ENCODE data around the gene RPEL1. TPM values are rescaled to one million over a fixed set of nuclear protein-coding genes. Genes with fewer than 3 reads are reported as not detected.
"Not testable (repeated sequence)": the region's sequence is repeated elsewhere in the genome, so short reads cannot be mapped to it uniquely, and the experiment has no call there.

RPEL1 gene
- total and polyA plus RNA-seq, 2 donors from 2014 or later, result not detected

DNA sequence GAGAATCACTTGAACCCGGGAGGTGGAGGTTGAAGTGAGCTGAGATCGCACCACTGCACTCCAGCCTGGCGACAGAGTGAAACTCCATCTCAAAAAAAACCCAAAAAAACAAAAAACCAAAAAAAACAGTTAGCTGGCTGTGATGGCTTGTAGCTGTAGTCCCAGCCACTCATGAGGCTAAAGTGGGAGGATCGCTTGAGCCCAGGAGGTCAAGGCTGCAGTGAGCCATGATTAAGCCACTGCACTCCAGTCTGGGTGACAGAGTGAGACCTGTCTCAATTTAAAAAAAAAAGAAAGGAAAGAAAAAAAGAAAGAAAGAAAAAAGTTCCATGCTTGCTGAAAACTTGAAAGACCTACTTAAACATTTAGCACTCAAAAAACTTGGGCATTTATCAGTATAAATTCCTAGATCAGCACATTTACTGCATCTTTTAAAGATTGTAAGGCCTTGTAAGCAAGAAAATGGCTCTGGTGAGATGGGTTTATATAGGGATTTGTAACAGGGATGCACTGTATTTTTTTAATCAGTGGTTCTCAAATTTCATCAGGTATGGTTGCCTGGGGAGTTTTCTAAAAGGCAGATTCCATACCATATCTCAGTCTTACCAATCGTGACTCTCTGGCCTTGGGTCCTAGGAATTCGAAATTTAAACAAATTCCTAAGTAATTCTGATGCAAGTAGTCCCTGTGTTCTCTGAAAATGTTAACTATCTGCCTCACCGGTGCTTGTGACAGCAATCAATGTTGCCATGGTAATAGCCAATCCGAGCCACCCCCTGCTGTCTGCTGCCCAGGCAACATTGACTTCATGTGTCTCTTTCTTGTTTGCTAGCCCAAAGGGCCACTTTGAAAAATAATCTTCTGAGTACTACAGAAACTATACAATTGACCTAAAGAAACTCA, 41.1 kb upstream of the RPEL1 start:
- no peaks in the 10 kb centered on the region for H3K36me3 ChIP-seq (ENCODE audit: control insufficient read depth in 2 of 3, insufficient read depth in 3 of 3, low read length in 3 of 3)
- H3K27me3 ChIP-seq (ENCODE audit: control insufficient read depth, insufficient read depth, low read length), result no peaks in the 10 kb centered on the region
- TF ChIP-seq, protein P1, sequence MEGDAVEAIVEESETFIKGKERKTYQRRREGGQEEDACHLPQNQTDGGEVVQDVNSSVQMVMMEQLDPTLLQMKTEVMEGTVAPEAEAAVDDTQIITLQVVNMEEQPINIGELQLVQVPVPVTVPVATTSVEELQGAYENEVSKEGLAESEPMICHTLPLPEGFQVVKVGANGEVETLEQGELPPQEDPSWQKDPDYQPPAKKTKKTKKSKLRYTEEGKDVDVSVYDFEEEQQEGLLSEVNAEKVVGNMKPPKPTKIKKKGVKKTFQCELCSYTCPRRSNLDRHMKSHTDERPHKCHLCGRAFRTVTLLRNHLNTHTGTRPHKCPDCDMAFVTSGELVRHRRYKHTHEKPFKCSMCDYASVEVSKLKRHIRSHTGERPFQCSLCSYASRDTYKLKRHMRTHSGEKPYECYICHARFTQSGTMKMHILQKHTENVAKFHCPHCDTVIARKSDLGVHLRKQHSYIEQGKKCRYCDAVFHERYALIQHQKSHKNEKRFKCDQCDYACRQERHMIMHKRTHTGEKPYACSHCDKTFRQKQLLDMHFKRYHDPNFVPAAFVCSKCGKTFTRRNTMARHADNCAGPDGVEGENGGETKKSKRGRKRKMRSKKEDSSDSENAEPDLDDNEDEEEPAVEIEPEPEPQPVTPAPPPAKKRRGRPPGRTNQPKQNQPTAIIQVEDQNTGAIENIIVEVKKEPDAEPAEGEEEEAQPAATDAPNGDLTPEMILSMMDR (IDR thresholded peaks at IDR 0.05; ENCODE audit: borderline replicate concordance, extremely low read depth, insufficient read depth), result no peak
- H3K4me3 ChIP-seq (ENCODE audit: low read length in 3 of 3), result no peak overlapping the region
- H3K4me1 ChIP-seq (ENCODE audit: control insufficient read depth in 2 of 3, insufficient read depth in 2 of 3, low read depth in 1 of 3, low read length in 3 of 3), result no peaks in the 10 kb centered on the region
- H3K9ac ChIP-seq (ENCODE audit: low read length in 3 of 3), result no peak overlapping the region
- H3K9me3 ChIP-seq (ENCODE audit: control insufficient read depth in 2 of 3, insufficient read depth in 1 of 3, low read length in 3 of 3), result no peaks in the 10 kb centered on the region
- DNase-seq (no peak), FAIRE-seq (no peak)
- no peak overlapping the region for H3K27ac ChIP-seq (ENCODE audit: low read depth in 2 of 2, low read length in 2 of 2)
- intact Hi-C loops (cut with DNase I), result no loop called here

DNA sequence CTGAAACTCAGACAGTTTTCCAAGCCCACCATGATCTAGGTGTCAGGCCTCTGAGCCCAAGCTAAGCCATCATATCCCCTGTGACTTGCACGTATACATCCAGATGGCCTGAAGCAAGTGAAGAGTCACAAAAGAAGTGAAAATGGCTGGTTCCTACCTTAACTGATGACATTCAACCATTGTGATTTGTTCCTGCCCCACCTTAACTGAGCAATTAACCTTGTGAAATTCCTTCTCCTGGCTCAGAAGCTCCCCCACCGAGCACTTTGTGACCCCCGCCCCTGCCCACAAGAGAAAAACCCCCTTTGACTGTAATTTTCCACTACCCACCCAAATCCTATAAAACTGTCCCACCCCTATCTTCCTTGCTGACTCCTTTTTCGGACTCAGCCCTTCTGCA, 40.3 kb upstream of the RPEL1 start:
- H3K9me3 ChIP-seq (ENCODE audit: control insufficient read depth in 2 of 3, insufficient read depth in 1 of 3, low read length in 3 of 3); FAIRE-seq; H3K27me3 ChIP-seq (ENCODE audit: control insufficient read depth, insufficient read depth, low read length); H3K9ac ChIP-seq (ENCODE audit: low read length in 3 of 3); H3K36me3 ChIP-seq (ENCODE audit: control insufficient read depth in 2 of 3, insufficient read depth in 3 of 3, low read length in 3 of 3); intact Hi-C loops (cut with DNase I); H3K27ac ChIP-seq (ENCODE audit: low read depth in 2 of 2, low read length in 2 of 2); DNase-seq; H3K4me3 ChIP-seq (ENCODE audit: low read length in 3 of 3); H3K4me1 ChIP-seq (ENCODE audit: control insufficient read depth in 2 of 3, insufficient read depth in 2 of 3, low read depth in 1 of 3, low read length in 3 of 3): not testable (repeated sequence)

DNA sequence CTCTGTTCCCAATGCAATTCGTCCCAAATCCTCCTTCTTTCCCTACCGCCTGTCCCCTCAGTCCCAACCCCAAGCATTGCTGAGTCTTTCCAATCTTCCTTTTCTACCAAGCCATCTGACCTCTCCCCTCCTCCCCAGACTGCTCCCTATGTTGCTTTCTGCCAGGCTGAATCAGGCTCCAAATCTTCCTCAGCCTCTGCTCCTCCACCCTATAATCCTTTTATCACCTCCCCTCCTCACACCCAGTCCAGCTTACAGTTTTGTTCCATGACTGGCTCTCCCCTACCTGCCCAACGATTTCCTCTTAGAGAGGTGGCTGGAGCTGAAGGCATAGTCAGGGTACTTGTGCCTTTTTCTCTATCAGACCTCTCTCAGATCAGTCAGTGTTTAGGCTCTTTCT, 39.0 kb upstream of the RPEL1 start:
- H3K4me1 ChIP-seq (ENCODE audit: control insufficient read depth in 2 of 3, insufficient read depth in 2 of 3, low read depth in 1 of 3, low read length in 3 of 3); H3K27me3 ChIP-seq (ENCODE audit: control insufficient read depth, insufficient read depth, low read length); DNase-seq; intact Hi-C loops (cut with DNase I); FAIRE-seq; H3K36me3 ChIP-seq (ENCODE audit: control insufficient read depth in 2 of 3, insufficient read depth in 3 of 3, low read length in 3 of 3); H3K4me3 ChIP-seq (ENCODE audit: low read length in 3 of 3); H3K27ac ChIP-seq (ENCODE audit: low read depth in 2 of 2, low read length in 2 of 2); H3K9me3 ChIP-seq (ENCODE audit: control insufficient read depth in 2 of 3, insufficient read depth in 1 of 3, low read length in 3 of 3); H3K9ac ChIP-seq (ENCODE audit: low read length in 3 of 3): not testable (repeated sequence)

DNA sequence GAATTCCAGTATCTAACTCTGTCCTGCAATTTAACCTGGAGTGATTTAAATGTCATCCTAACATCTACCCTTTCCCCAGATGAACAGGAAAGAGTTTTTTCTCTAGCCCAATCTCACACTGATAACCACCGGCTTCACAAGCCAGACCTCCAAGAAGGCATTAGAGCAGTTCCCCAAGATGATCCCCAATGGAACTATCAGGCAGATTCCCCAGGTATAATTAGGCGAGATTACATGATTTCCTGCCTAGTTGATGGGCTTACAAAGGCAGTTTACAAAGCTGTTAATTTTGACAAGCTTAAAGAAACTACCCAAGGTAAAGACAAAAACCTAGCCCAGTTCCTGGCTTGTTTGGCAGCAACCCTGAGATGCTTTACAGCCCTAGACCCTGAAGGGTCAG, 38.5 kb upstream of the RPEL1 start:
- Histone ChIP-seq H3K4me3 (ENCODE audit: low read length in 3 of 3) (no peak overlapping the region), H3K4me1 (ENCODE audit: control insufficient read depth in 2 of 3, insufficient read depth in 2 of 3, low read depth in 1 of 3, low read length in 3 of 3) (no peaks in the 10 kb centered on the region), H3K27ac (ENCODE audit: low read depth in 2 of 2, low read length in 2 of 2) (no peak overlapping the region), H3K9ac (ENCODE audit: low read length in 3 of 3) (no peak overlapping the region), H3K27me3 (ENCODE audit: control insufficient read depth, insufficient read depth, low read length) (no peaks in the 10 kb centered on the region), H3K36me3 (ENCODE audit: control insufficient read depth in 2 of 3, insufficient read depth in 3 of 3, low read length in 3 of 3) (no peaks in the 10 kb centered on the region), H3K9me3 (ENCODE audit: control insufficient read depth in 2 of 3, insufficient read depth in 1 of 3, low read length in 3 of 3) (no peaks in the 10 kb centered on the region)
- intact Hi-C loops (cut with DNase I), result no loop called here
- TF ChIP-seq, protein P1 (IDR thresholded peaks at IDR 0.05; ENCODE audit: borderline replicate concordance, extremely low read depth, insufficient read depth), result no peak
- no peak for DNase-seq
- no peak for FAIRE-seq

DNA sequence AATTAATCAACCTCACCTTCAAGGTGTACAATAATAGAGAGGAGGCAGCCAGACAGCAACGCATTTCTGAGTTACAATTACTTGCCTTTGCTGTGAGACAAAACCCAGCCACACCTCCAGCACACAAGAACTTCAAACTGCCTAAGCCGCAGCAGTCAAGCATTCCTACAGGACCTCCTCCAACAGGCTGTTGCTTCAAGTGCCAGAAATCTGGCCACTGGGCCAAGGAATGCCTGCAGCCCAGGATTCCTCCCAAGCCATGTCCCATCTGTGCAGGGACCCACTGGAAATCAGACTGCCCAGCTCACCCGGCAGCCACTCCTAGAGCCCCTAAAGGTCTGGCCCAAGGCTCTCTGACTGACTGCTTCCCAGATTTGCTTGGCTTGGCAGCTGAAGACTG, 38.0 kb upstream of the RPEL1 start:
- not testable (repeated sequence) for H3K27ac ChIP-seq (ENCODE audit: low read depth in 2 of 2, low read length in 2 of 2); FAIRE-seq; DNase-seq

DNA sequence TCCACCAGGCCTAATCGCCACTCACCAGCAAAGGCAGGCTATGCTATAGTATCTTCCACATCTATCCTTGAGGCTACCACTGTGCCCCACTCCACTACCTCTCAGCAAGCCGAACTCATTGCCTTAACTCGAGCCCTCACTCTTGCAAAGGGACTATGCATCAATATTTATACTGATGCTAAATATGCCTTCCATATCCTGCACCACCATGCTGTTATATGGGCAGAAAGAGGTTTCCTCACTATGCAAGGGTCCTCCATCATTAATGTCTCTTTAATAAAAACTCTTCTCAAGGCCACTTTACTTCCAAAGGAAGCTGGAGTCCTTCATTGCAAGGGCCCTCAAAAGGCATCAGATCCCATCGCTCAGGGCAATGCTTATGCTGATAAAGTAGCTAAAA, 35.4 kb upstream of the RPEL1 start:
- H3K9ac ChIP-seq (ENCODE audit: low read length in 3 of 3); H3K27ac ChIP-seq (ENCODE audit: low read depth in 2 of 2, low read length in 2 of 2); H3K27me3 ChIP-seq (ENCODE audit: control insufficient read depth, insufficient read depth, low read length); H3K4me1 ChIP-seq (ENCODE audit: control insufficient read depth in 2 of 3, insufficient read depth in 2 of 3, low read depth in 1 of 3, low read length in 3 of 3); intact Hi-C loops (cut with DNase I); H3K36me3 ChIP-seq (ENCODE audit: control insufficient read depth in 2 of 3, insufficient read depth in 3 of 3, low read length in 3 of 3); FAIRE-seq; H3K9me3 ChIP-seq (ENCODE audit: control insufficient read depth in 2 of 3, insufficient read depth in 1 of 3, low read length in 3 of 3); DNase-seq; H3K4me3 ChIP-seq (ENCODE audit: low read length in 3 of 3): not testable (repeated sequence)

More for the DNA sequence above, 38.0 kb upstream of the RPEL1 start:
- H3K4me1 ChIP-seq (ENCODE audit: control insufficient read depth in 2 of 3, insufficient read depth in 2 of 3, low read depth in 1 of 3, low read length in 3 of 3); H3K36me3 ChIP-seq (ENCODE audit: control insufficient read depth in 2 of 3, insufficient read depth in 3 of 3, low read length in 3 of 3); H3K9ac ChIP-seq (ENCODE audit: low read length in 3 of 3); intact Hi-C loops (cut with DNase I); H3K4me3 ChIP-seq (ENCODE audit: low read length in 3 of 3); H3K27me3 ChIP-seq (ENCODE audit: control insufficient read depth, insufficient read depth, low read length); H3K9me3 ChIP-seq (ENCODE audit: control insufficient read depth in 2 of 3, insufficient read depth in 1 of 3, low read length in 3 of 3): not testable (repeated sequence)
